Fibroblast of lung (primary cell): Measurements from ENCODE around the gene FOXK2.

Experiments used
- EZH2 ChIP-seq: IDR thresholded peaks from 2 replicates; pipeline ENCODE4 v1.5.1; 2012; ENCODE audit warnings: low read length, control low read depth, mild to moderate bottlenecking; ENCODE audit errors: missing control alignments
- TF ChIP-seq, protein P1 (sequence below), 2 donors: IDR thresholded peaks in 1 of 2; conservative IDR thresholded peaks in 1 of 2; 1 replicate in 1 of 2; 2 replicates in 1 of 2; pipeline ENCODE4 v1.5.1; 2011 to 2012; ENCODE audit warnings: low read length in 2 of 2, control low read depth in 1 of 2, inconsistent platforms in 1 of 2, low read depth in 1 of 2, mild to moderate bottlenecking in 1 of 2

- TF ChIP-seq EZH2, result no peak
- TF ChIP-seq, protein P1, sequence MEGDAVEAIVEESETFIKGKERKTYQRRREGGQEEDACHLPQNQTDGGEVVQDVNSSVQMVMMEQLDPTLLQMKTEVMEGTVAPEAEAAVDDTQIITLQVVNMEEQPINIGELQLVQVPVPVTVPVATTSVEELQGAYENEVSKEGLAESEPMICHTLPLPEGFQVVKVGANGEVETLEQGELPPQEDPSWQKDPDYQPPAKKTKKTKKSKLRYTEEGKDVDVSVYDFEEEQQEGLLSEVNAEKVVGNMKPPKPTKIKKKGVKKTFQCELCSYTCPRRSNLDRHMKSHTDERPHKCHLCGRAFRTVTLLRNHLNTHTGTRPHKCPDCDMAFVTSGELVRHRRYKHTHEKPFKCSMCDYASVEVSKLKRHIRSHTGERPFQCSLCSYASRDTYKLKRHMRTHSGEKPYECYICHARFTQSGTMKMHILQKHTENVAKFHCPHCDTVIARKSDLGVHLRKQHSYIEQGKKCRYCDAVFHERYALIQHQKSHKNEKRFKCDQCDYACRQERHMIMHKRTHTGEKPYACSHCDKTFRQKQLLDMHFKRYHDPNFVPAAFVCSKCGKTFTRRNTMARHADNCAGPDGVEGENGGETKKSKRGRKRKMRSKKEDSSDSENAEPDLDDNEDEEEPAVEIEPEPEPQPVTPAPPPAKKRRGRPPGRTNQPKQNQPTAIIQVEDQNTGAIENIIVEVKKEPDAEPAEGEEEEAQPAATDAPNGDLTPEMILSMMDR (conservative IDR thresholded peaks at IDR 0.05 in 1 of 2, IDR thresholded peaks at IDR 0.05 in 1 of 2; ENCODE audit: low read depth in 1 of 2, low read length in 2 of 2), result no peak
These were observed 83.0 kb downstream of the FOXK2 start for GRCh38 chr17:82602487-82602886.
